Epidermal melanocyte (primary cell): ENCODE measurements around the gene GABBR2.

Experiments
- DNase-seq: peaks from one replicate; pipeline ENCODE4 v3.0.0; 2011; ENCODE audit warnings: low spot score; ENCODE audit not compliant: insufficient read length

The GABBR2 gene

GRCh38 chr9:98634685-98635336 is 73.9 kb downstream of the GABBR2 start:
- no peak for DNase-seq

DNA sequence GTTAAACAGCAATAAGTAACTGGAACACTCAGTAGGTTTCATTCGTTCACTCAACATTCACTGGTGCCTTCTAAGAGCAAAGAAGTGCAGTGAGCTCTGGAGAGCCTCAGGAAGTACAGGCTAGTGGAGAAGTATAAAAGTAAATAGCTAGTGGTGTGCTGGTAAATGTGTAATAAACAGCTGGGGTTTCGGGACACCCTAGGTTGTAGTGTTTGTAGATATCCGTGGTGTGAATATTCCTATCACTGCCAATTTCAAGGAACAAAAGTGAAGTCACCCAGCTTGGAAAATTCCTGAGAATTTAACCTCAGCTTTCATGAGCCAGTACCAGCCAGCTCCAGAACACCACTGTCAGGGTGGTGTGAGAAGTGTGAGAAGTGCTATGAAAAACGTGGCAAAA is 75.9 kb downstream of the GABBR2 start:
- DNase-seq, result no peak

GRCh38 chr9:98627296-98627695 is 81.4 kb downstream of the GABBR2 start:
- no peak for DNase-seq

- DNase-seq, result no peak
These were observed 83.0 kb downstream of the GABBR2 start for GRCh38 chr9:98625728-98626127.

DNA sequence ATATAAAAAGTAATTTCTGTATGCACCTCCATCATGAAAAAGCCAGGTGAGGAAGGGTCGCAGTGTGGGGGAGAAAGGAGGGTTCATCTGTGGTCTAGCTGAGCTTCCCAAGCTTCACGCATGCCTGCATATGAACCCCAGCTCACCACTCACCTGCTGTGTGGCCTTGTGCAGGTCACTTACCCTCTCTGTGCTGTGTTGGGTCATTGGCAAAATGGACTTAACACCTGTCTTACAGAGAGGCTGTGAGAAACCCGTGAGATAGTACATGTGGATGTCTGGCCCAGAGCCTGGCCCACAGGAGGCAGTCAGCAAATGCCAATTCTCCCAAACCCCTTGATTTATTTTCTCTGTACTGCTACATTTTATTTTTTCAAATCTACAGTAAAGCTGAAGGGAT is 88.9 kb downstream of the GABBR2 start:
- DNase-seq, result no peak

DNA sequence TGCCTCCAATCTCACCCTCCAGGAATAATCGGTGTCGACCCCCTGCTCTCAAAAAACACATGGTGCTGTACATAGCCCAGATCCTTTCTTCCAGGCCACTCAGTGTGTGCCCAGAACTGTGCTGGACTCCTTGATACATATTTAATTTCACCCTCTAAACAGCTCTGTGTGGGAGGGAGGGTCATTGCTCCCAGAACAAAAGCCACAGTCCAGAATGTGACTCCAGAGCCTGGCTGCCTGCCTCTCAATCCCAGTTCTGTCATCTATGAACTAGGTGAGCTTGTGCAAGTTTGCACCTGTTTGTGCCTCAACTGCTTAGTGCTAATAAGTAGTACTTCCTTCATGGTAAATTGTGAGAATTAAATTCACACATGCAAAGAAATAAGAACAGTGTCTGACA is 93.1 kb downstream of the GABBR2 start:
- no peak for DNase-seq

DNA sequence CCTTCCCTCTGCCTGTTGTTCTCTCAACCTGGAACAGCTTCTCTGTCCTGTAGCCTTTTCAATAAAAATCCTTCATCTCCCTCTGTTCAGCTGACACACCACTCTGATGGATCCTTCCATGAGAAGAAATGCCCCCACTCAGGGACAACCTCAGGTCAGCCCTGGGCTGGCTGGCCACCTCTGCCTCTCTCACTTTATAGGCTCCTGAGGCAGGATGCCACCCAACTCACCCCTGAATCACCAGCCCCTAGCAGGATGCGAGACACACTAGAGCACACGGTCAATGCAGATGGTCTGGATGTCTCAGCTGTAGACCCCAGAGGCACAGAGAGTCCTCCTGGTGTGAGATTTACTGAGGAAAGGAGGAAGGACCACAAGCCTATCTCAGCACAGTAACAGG is 93.8 kb downstream of the GABBR2 start:
- DNase-seq, result no peak

- DNase-seq, result no peak
These were observed 96.5 kb downstream of the GABBR2 start for GRCh38 chr9:98612061-98612752.

DNA sequence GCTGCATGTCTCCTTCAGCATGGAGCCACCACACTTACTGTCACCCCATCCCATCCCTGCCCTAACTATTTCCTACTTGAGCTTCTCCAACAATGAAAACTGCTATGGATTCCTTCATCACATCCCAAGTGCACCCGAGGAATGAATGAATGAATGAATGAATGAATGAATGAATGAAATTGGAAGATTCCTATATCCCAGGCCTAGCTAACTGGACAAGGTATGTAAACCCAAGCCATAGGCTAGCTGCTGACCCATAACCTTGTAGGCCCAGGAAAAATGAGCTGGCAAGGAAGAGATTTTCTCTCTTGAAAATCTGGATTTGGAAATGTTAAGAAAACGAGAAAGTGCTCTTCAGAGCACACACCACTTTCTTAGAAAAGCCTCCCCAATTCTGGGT is 97.4 kb downstream of the GABBR2 start:
- DNase-seq, result no peak

- DNase-seq, result no peak
These were observed 98.0 kb downstream of the GABBR2 start for GRCh38 chr9:98610711-98611110.

DNA sequence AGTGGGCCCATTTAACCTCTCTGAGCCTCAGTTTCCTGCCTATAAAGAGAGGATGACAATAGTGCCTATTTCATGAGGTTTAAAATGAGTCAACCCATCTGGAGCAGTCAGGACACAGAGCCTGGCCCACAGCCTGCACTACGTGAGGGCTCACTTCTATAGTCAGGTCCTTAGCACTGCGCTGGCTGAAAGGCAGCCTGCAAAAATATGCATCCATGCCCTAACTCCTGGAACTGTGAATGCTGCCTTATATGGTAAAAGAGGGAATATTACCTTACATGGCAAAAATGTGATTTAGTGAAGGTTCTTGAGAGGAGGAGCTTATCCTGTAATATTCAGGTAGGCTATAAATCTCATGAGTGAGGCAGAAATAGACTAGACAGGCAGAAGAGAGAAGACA is 98.5 kb downstream of the GABBR2 start:
- DNase-seq, result no peak

GRCh38 chr9:98609646-98610045 is 99.1 kb downstream of the GABBR2 start:
- no peak for DNase-seq

GRCh38 chr9:98607787-98608186 is 100.9 kb downstream of the GABBR2 start:
- DNase-seq, result no peak

DNA sequence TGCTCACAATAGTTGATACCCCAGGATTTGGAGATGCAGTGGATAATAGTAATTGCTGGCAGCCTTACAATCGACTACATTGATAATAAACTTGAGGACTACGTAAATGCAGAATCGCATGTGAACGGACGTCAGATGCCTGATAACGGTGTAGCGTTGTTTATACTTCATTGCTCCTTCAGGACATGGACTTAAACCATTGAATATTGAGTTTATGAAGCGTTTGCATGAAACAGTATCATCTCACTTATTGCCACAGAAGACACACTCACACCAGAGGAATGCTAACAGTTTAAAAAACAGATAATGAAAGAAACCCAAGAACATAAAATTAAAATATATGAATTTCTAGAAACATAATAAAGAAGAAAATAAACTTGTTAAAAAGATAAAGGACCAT is 101.6 kb downstream of the GABBR2 start:
- DNase-seq, result no peak

DNA sequence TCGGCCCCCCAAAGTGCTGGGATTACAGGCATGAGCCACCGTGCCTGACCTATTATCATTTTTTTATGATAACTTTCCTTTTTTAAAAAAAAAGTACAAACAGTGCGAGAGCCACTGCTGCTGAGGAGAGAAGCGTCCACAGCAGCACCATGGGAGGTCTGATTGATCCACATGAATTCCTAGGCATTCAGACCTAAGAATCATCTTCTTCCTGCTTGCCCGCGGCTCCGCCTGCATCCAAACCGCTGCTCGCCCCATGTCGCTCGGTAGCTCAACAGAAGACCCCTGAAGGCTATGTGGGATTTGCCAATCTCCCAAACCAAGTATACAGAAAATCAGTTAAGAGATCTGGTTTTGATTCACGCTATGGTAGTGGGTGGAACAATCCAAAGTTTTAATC is 102.0 kb downstream of the GABBR2 start:
- no peak for DNase-seq

DNA sequence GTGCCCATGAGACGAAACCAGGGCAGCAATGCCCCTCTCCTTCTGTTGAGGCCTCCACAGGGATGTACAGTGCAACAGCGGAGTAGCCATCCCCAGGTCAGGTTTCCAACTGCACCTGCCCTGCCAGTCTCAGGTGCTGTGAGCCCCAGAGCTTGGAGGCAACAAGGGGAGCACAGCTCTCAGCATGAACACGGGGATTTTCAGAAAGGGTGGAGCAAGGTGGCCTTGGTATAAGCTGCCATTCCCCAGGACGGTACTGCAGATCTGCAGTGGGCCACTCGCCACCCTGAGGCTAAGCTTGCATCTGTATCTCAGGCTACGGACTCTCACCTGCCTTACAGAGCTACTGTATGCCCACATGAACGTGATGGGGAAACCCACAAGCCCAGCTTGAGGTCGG is 103.6 kb downstream of the GABBR2 start:
- DNase-seq, result no peak

DNA sequence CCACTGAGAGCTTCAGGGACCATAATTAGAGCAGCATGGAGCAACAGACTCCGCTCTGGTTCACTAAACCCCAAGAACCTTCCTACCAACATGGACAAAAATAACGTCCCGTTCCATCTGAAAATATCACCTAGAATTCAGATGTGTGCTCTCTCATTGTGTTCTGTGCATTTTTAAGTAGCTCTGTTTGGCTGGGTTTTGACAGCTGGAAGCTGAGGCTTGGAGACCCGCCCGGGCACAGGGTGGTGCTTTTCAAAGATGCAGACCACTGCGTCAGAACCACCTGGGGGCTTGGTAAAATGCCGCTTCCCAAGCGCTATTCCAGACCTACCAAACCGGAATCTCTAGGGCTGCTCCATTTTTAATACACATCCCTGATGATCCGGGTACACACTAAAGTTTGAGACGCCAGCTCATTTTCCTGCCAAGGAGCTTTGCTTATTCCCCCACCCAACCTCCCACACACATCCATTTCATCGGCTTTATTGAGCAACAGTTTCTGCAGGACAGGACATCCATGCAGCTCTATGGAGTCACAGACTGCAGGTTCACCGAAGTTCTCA is 104.8 kb downstream of the GABBR2 start:
- no peak for DNase-seq

DNA sequence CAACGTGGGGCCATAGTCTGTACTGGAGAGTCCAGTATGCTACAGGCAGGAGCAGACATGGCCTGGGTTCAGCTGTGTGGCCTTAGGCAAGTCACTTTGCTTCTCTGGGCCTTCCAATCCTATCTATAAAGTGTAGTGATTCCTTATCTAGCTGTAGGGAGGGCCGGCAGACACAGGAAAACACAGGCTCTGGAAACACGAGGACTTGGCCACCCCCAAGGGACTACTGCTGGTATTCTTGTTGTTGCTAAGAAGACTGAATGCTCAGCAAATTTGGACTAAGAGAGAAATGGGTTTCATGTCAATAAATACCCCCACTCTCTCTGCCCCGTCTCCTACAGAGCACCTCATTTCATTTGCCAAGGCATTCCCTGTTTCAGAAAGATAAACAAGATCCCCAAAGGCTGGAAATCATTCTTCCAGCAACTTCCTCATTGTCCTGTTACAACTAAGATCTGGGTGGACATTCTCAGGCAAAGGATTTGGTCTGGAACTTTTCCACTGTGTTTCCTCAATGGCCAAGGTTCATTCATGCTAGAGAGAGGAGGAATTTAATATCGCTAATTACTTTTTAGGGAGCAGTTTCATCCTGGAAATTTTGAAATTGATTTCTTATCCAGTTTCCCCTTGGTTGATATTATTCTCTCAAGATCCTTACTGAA is 105.8 kb downstream of the GABBR2 start:
- no peak for DNase-seq

- no peak for DNase-seq
These were observed 108.1 kb downstream of the GABBR2 start for GRCh38 chr9:98600631-98601030.

- no peak for DNase-seq
These were observed 109.0 kb downstream of the GABBR2 start for GRCh38 chr9:98599566-98600216.

GRCh38 chr9:98598861-98599260 is 109.9 kb downstream of the GABBR2 start:
- no peak for DNase-seq

GRCh38 chr9:98597236-98597771 is 111.4 kb downstream of the GABBR2 start:
- DNase-seq, result no peak
